Astrocyte (in vitro differentiated cells and primary cell): ENCODE results near the gene CYP19A1.

Source experiments
- EZH2 ChIP-seq: IDR thresholded peaks from 2 replicates; pipeline ENCODE4 v1.6.1; 2012; ENCODE audit warnings: mild to moderate bottlenecking, low read length, inconsistent platforms; ENCODE audit not compliant: insufficient read depth
- TF ChIP-seq, protein P1 (sequence below): IDR thresholded peaks from 2 replicates; pipeline ENCODE4 v1.5.1; 2011; ENCODE audit warnings: low read depth, mild to moderate bottlenecking, inconsistent platforms, low read length, moderate library complexity; ENCODE audit not compliant: insufficient read depth

DNA sequence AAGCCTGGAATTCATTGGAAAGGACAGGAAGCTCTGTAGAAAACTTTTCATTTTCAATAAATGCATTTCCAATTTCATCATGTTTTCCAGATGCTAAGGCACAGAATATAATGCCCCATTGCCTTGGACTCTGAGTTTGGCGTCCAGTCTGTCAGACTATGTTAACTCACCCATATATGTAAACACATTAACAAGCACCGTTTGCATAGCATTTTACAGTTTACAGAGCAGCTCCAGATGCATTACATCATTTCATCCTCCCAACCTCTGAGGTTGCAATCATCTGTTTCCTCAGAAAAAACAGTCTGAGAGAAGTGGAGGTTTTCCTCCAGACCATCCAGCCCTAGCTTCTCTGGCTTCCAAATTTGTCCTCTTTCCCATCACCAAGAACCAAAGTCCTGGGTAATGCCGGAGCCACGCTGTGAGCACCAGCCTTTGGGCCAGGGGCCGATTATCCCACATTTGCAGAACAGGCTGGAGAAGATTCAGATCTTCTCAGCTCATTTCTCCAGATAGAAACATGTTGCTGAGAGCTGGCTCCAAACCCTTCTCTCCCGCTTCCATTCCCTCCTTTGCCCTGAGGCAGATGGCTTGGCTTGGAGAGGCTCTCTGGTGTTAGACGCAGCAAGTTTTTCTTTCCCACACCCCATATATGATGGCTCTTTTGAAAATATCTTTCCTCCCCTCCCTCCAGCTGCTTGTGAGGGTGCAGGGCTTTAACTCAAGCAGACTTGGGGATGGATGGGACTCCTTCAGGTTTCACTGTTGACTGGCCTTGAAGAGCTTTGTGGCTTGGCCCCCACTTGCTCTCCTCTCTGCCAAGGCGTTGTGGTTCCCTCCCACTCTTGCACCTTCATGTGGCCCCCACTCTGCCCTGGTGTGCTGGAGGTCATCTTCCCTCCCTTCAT lies 26.0 kb downstream of the CYP19A1 start:
- TF ChIP-seq, protein P1, sequence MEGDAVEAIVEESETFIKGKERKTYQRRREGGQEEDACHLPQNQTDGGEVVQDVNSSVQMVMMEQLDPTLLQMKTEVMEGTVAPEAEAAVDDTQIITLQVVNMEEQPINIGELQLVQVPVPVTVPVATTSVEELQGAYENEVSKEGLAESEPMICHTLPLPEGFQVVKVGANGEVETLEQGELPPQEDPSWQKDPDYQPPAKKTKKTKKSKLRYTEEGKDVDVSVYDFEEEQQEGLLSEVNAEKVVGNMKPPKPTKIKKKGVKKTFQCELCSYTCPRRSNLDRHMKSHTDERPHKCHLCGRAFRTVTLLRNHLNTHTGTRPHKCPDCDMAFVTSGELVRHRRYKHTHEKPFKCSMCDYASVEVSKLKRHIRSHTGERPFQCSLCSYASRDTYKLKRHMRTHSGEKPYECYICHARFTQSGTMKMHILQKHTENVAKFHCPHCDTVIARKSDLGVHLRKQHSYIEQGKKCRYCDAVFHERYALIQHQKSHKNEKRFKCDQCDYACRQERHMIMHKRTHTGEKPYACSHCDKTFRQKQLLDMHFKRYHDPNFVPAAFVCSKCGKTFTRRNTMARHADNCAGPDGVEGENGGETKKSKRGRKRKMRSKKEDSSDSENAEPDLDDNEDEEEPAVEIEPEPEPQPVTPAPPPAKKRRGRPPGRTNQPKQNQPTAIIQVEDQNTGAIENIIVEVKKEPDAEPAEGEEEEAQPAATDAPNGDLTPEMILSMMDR: no peak
- no peak for TF ChIP-seq EZH2
